GM12801 (cell line): ENCODE results near the gene ZDHHC3.

Experiments
- TF ChIP-seq, protein P1 (sequence below): IDR thresholded peaks from one replicate; pipeline ENCODE4 v1.5.1; 2011; ENCODE audit warnings: control low read depth; ENCODE audit not compliant: insufficient read length; ENCODE audit errors: extremely low read depth

The ZDHHC3 gene

DNA sequence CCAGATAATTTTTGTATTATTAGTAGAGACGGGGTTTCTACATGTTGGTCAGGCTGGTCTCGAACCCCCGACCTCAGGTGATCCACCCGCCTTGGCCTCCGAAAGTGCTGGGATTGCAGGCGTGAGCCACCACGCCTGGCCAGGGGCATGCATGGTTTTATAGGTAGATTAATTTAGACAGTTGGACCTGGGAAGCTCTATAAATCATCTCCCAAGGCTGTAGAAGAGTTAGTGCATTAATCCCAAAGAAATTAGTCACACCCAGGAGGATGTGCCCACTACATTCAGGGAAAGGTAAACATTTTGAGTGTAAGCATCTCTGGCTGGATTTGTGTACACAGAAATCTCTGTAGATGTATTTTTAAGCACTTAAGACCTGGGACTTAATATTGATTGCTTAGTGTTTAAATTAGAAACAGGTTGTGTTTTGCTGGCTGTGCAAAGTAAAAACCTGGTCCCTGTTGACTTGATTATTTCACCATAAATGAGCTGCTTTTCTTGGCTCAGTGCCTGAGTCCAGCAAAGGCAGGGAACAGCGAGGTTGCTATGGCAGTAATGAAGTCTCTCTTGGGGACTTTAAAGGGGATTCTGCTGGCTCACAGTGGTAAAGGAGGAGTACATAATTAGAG lies 19.3 kb upstream of the ZDHHC3 start:
- TF ChIP-seq, protein P1, sequence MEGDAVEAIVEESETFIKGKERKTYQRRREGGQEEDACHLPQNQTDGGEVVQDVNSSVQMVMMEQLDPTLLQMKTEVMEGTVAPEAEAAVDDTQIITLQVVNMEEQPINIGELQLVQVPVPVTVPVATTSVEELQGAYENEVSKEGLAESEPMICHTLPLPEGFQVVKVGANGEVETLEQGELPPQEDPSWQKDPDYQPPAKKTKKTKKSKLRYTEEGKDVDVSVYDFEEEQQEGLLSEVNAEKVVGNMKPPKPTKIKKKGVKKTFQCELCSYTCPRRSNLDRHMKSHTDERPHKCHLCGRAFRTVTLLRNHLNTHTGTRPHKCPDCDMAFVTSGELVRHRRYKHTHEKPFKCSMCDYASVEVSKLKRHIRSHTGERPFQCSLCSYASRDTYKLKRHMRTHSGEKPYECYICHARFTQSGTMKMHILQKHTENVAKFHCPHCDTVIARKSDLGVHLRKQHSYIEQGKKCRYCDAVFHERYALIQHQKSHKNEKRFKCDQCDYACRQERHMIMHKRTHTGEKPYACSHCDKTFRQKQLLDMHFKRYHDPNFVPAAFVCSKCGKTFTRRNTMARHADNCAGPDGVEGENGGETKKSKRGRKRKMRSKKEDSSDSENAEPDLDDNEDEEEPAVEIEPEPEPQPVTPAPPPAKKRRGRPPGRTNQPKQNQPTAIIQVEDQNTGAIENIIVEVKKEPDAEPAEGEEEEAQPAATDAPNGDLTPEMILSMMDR: no peak

DNA sequence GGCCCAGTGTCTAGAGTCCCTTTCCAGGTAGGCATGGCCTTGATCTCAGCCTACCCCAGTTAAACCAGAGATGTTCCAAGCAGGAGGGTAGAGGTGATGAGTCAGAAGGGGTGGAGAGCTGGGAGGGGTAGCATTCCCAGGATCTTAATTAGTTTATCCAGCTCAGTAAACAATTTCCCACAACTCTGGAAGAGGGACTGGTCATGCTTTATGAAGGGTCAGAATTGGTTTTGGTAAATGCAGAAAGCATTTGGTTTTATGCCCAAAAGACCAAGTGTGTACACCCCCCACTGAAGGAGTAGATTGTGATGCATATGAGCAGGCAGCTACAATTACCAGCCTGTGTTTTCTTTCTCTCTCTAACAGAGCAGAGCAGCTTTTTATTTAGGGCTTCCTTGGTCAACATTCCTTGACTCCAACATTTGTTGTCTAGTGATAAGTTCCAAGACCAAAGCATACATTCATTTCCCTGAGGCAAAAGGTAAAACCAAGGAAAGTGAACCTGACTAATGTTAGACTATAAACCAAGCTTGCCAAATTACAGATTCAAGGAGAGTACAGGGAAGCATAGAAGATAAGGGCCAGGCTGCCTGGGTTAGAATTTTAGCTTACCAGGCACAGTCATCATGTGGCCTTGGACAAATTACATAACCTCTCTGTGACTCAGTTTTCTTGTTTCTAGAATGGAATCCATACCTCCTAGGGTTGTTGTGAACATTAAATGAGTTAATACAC lies 17.7 kb upstream of the ZDHHC3 start:
- TF ChIP-seq, protein P1: no peak

DNA sequence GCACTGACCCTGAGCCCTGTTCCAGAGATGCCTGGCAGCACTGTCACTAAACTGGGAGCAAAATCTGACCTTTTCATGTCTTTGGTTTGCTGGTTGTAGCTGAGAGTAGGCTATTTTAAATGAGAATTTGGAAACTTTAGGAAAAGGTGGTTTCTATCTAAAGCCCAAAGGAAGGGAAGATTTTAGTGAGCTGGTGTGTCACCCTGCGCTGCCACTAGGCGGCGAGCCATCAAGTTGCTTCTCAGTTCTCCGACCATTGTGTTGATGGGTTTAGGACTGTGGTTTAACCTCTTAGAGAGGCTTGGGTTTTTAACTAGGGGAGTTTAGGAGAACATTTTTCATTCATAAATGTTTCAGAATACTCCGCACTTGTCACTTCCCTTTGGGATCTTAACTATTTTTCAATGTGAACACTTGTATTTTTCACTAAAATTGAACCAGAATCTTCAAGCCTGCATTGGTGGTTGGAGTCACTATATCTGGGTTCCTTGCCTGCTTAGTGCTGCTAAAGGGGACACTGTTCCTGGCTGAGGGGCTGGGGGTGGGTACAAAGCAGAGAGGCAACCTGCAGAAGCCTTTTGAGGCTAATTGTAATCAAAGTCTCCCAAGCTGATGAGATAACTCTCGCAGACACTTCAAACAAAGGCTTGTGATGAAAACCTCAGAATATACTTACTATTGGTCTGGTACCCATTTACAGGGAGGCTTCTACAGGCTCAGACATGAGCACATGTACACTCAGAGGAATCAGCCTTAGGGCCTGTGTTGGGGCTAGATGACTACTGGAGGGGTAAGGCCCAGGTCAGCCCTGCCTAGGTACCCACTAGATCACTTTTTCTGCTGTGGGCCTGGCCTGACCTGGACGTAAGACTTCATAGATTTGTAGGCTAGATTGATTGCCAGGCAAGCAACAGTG lies 16.8 kb upstream of the ZDHHC3 start:
- TF ChIP-seq, protein P1: no peak

DNA sequence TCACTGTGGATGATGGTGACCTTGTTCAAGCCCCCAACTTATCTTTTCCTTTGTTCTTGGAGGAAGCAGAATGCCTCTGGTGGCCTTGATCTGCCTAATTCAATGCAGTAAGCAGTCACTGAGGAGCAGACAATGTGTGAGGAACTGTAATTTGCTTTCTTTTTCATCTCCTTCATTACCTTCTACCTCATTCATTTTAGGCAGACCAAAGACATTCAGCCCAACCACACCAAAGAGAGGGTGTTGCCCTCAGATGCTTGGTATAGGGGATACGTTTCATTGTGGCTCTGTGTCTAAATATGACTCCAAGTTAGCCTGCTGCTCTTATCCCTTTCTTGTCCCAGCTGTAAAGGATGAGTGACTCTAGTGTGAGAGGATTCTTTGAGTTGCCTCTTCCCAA lies 15.4 kb upstream of the ZDHHC3 start:
- TF ChIP-seq, protein P1: no peak

DNA sequence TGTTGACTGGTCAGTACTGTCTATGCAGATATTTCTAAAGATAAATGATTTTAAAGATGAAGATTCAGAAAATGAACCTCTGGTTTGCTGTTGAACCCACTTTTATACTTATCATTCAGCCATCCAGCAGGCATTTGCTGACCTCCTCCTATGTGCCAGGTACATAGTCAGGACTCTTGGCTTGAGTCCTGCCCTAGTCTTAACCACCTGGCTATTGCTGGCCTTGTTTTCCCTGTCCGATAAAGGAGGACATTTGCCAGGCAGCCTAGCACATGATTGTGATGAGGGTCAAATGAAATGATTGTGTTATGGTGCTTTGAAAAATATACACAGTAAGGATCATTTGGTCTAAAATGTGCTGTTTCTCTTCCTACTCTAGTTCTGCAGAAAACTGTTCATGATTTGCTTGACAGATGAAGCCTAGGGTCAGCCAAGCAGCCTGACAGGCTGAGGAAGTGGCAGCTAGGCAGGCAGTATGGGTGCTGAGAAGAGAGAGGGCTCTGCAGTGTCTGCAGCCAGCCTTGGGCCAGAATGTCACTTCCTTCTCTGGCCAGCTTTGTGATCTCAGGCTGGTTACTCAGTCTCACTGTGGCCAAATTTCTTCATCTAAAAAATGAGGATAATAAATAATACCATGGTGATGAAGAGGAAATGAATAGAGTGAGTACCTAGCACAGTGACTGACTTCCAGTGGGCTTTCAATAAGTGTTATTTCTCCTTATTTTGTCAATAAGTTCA lies 13.8 kb upstream of the ZDHHC3 start:
- TF ChIP-seq, protein P1: no peak

DNA sequence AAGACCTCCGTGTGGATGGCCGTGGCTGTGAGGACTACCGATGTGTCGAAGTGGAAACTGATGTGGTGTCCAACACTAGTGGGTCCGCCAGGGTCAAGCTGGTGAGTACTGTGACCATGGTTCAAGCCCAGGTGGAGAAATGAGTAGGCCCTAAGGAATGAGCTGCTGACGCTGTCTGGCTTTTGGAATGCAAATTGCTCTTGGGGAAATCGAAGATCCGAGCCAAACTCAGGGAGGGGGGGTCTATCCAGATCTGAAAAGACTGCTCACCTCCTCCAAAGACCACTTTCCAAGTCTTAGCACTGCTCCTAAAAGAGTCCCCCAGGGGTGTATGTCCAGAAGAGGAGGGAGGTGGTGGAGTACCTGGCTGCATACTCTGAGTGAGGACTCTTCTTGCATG lies 13.2 kb upstream of the ZDHHC3 start:
- TF ChIP-seq, protein P1: no peak
